ENCODE measurements around the gene SFMBT1.
"Not testable (repeated sequence)": the region's sequence is repeated elsewhere in the genome, so short reads cannot be mapped to it uniquely, and the experiment has no call there.

Gene SFMBT1

GRCh38 chr3:53072653-53073552 lies 27.0 kb upstream of the SFMBT1 start:
- DNase-seq, result peak; percentile 82

GRCh38 chr3:53071882-53072431 lies 26.1 kb upstream of the SFMBT1 start:
- no peak for DNase-seq

- no peak for DNase-seq
These were observed 23.7 kb upstream of the SFMBT1 start for GRCh38 chr3:53069422-53070068.

GRCh38 chr3:53068176-53068575 lies 22.3 kb upstream of the SFMBT1 start:
- DNase-seq, result no peak

DNA sequence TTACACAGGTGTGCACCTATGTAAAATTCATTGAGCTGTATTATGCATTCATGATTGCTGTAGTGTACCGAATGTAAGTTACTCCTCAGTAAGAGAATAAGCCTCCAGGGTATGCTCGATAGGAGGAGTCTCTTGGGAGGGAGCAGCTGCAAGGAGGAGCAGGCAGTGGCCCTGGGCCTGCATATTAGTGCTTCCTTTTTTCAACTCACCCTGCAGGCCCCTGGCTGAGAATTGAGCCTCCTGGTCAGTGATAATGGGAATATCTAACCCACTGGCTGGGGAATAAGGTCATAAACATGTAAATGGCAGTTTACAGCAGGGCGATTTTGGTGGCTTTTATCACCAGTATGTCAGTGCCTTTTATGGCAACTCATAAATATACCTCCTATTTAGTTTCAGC lies 21.7 kb upstream of the SFMBT1 start:
- DNase-seq, result no peak

DNA sequence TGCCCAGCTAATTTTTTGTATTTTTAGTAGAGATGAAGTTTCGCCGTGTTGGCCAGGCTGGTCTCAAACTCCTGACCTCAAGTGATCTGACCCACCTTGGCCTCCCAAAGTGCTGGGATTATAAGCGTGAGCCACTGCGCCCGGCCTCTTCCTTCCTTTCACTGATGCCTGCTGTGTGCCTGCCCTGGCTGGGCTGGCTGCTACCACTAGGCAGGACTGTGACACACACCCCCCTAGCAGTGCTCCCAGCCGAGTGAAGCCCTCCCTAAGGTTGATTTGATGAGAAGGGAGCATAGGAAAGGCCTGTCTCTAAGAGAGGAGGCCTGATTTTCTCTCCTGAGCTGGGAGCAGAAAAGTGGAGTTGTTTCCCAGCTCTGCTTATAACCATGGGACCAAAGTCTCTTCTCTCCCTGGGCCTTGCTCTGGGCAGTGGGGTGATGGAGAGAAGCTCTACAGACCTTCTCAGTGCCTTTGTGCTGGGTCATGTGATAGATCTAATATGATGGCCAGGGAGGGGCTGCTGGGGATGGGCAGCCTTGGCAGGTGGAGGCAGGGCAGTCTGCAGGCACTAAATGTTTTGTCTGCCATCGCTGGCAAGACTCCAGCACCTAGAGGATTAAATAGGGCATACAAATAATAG lies 20.1 kb upstream of the SFMBT1 start:
- no peak for DNase-seq

DNA sequence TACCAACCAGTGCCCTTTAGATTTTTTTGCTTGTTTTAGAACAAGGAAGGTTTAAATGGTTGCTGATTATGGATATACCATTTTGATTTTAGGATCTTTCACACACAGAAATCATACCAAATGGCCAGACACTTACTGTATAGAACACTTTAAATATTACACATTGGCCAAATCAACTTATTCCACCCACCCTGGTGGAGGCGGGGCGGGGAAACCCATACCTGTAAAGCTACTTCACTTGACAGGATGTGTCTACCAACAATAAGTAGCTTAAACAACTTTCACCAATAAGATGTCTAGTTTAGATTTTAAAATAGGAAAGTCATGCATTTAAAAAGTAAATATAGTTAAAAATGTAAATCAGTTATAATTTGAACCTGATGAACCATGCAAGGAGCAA lies 17.0 kb upstream of the SFMBT1 start:
- no peak for DNase-seq

DNA sequence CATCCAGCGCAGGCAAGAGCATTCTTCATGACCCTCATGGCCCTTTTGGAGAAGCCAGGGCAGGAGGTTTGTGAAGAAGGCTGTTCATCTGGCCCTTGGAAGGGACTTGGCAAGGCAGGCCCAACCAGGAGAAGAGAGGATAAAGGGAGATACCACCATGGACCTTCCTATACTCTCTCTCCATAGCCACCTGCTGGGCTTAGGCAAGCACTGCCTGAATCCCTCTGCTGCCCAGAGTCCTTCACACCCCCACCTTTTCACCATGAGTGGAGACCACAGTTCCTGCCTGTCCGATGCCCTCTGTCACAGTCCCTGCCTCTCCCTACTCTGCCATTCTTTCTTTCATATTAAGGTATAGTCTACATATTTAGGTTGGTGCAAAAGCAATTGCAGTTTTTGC lies 10.6 kb upstream of the SFMBT1 start:
- no peak for DNase-seq

DNA sequence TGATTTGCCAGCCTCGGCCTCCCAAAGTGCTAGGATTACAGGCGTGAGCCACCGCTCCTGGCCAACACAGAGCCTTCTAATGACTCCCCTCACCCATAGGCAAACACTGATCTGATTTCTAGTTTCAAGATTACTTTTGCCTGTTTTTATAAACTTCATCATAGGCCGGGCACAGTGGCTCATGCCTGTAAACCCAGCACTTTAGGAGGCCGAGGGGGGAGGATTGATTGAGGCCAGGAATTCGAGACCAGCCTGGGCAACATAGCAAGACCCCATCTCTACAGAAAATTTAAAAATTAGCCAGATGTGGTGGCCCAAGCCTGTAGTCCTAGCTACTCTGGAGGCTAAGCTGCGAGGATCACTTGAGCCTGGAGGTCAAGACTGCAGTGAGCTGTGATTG lies 8.4 kb upstream of the SFMBT1 start:
- DNase-seq, result not testable (repeated sequence)

GRCh38 chr3:53051929-53052328 lies 6.1 kb upstream of the SFMBT1 start:
- DNase-seq, result no peak

GRCh38 chr3:53049987-53050386 lies 4.1 kb upstream of the SFMBT1 start:
- DNase-seq, result no peak

- peak; percentile 47 for DNase-seq
These were observed 598 bp upstream of the SFMBT1 start for GRCh38 chr3:53046171-53047170.

GRCh38 chr3:53044711-53045517 lies 959 bp downstream of the SFMBT1 start:
- peak; percentile 46 for DNase-seq

DNA sequence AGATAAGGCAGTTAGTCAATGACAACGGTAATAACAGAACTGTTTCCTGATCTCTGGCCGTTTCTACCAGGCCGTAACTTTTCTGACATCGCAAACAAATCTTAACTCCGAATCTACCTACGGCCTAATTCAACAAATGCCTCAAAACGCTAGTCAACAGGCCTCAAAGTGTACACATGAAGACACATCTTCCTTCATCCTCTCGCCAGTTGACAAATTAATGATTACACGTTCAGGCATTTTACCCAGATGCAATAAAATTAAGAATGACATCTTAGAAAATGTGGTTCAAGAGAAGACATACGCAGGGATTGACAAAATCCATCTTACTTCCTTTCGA lies 1.5 kb downstream of the SFMBT1 start:
- DNase-seq, result no peak

DNA sequence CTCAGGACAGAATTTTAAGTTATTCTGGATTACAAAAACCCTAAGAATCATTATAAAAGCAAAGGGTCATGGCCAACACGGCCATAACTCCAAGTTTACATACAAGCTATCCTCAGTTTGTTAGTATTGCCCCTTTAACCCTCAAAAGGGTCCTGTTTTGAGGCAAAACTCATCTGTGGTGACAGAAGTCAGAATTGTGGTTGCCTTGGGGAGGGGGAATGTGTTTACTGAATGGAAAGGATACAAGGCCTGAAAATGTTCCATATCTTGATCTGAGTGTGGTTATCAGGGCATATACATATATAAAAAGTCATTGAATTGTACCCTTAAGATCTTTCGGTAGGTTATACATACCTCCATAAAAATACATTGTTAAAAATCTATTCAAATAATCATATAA lies 2.1 kb downstream of the SFMBT1 start:
- no peak for DNase-seq

DNA sequence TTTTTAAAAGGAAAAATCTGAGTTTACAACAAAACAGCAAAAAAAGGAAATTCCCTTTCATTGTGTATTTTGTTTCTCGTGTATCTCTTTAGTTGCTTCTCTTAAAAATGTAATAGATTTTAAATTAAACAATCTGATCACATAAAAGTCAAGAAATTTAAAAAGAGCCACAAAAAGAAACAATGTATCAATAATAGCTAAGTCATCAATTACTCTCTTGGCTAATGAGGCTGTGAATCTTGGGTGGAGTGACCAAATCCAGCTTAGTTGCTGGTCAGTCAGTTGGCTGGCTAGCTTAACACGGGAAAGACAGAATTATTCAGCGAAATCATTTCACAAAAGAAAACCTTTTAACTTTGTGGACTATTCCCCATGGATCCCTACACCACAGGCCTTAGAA lies 3.2 kb downstream of the SFMBT1 start:
- DNase-seq, result no peak

DNA sequence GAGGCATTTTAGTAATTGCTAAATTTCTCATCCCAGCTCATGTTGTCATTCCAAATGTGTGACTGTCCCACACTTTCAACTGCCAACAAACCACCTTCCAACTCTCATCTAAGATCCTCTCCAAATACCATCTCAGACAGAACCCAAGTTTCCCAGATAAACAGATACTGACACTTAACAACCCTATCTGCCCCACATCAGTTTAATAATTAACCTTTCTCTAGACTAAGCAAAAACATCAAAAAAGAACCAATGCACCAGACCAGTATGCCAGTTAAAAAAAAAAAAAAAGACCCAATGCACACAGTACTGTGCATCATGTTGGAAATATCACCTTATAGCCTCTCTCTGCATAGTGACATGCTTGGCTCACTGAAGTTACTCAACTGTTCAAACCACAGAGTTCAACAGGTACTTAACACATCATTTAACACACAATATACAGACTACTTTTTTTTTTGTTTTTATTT lies 5.5 kb downstream of the SFMBT1 start:
- no peak for DNase-seq

DNA sequence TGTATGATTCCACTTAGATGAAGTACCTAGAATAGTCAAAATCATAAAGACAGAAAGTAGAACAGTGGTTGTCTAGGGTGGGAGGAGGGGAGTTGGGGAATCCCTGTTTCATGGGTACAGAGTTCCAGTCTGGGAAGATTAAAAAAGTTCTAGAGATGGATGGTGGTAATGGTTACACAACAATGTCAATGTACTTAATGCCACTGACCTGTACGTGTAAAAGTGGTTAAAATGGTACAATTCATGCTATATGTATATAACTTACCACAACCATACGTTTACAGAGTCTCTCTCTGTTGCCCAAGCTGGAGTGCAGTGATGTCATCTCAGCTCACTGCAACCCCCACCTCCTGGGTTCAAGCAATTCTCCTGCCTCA lies 6.5 kb downstream of the SFMBT1 start:
- DNase-seq, result no peak

GRCh38 chr3:53038679-53039375 lies 7.0 kb downstream of the SFMBT1 start:
- no peak for DNase-seq

GRCh38 chr3:53035825-53036619 lies 9.9 kb downstream of the SFMBT1 start:
- no peak for DNase-seq

Measured in stimulated activated CD4-positive, alpha-beta T cell treated with anti-CD3 and anti-CD28 coated beads, Interleukin-12 subunit alpha, Interleukin-12 subunit beta, amount 100 ng/mL, for 4 hours (primary cell).